Measurements from ENCODE around the gene GBA2.

The GBA2 gene

DNA sequence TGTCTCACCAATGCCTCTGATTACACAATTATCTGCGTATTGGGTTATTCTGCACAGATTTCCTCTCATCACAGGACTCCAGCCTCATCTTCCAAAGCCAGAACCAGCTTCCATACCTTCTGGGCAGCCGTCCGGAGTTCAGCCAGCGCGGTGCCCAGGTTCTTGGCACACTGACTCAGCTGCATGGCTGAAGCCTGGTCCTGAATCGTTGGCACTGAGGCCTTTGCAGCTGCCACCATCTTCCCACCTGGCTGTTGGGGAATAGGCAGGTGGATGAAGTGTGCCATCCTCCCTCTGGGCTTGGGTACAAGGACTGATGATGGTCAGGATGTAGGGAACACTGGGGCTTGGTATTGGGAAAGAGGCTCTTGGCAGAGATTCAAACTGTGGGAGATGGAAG lies 34.9 kb downstream of the GBA2 start:
- no peak for FAIRE-seq

DNA sequence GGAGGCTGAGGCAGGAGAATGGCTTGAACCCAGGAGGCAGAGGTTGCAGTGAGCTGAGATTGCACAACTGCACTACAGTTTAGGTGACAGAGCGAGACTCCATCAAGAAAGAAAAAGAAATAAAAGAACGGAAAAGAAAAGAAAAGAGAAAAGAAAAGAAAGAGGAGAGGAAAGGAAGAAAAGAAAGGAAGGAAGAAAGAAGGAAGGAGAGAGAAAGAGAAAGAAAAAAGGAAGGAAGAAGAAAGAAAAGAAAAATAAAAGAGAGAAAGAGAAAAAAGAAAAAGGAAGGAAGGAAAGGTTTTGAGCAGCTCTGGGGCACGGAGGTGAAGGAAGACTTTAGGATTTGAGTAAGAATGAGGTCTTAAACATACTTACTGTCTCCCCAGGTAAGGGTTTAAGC lies 35.5 kb downstream of the GBA2 start:
- FAIRE-seq, result no peak

DNA sequence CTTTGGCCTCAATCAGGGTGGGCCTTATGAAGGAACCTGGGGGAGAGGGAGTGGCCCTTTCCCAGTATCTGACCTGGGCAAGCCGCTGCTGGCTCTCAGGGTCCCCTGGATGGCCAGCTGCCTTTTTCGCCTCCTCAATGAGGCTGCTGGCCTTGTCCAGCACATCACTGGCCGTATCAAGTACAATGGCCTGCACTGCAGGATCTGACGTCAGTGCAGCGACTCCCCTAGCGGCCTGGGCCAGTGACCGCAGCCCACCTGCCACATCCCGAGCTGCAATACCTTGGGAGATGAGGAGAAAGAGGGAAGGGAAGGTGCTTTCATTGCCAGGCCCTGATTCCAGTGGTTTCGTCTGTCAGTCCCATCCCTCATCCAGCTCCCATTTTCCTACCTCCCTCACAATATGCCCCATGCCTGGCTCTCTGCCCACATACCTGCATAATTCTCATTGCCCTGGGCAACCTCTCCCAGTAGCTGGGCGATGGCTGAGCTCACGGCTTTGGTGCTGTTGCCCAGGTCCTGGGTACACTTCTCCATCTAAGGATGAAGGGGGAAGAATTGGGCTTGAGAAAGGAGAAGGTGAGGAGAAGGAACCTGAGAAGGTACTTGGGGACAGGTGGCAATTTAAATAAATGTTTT lies 36.1 kb downstream of the GBA2 start:
- FAIRE-seq, result no peak

- FAIRE-seq, result no peak
These were observed 37.3 kb downstream of the GBA2 start for GRCh38 chr9:35711501-35712428.

GRCh38 chr9:35710818-35711500 lies 38.1 kb downstream of the GBA2 start:
- no peak for FAIRE-seq

DNA sequence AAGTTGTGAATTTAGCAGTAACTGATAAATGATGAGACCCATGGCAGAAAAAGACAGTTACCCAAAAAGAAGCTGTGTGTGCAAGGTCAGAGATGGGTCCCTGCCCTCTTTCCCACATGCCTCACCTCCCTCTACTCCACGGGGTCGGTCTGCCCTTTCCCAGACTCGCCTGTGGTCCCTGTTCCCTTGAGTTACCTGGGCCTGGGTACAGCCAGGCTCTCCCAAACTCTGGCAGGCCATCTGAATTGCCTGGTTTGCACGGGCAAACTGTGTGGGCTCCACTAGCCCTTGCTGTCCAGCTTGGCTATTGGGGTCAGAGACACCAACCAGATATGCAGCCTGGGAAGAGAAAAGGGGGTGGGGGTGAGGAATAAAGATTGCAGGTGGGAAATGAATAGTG lies 40.9 kb downstream of the GBA2 start:
- FAIRE-seq, result no peak

- no peak for FAIRE-seq
These were observed 42.1 kb downstream of the GBA2 start for GRCh38 chr9:35706951-35707350.

- FAIRE-seq, result no peak
These were observed 43.1 kb downstream of the GBA2 start for GRCh38 chr9:35705836-35706430.

- FAIRE-seq, result no peak
These were observed 43.7 kb downstream of the GBA2 start for GRCh38 chr9:35705372-35705771.

DNA sequence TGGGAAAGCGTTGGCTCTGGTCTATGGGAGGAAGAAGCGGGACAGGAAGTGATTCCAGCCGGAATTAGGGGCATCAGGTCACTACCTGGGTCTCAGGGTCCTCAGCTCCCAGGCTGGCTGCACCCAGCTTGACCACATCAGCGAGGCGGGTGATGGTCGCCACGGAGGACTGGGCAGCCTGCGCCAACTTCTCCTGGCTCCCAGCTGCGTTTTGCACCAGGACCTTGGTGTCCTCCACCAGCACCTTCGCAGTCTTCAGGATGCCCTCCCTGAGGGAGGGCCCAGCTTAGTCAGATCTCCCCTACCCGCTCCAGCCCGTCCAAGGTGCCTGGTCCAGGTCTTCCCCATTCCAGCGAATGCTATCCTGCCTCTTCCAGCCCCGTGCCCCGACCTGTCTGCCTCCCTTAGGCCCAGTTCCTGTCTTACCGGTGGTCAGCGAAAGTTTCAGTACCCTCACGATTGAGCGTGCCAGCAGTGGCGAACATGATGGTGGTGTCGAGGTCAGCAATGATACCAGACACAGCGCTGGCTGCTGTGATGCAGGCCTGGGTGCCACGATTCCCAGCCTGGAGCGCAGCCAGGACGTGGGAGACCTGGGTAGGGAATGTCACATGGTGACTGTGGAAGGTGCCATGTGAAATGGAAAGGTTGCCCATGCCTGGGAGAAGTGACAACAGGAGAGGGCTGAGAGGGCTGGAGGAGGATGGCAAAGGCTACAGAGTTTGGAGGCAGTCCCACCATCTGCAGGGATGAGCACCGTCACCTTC lies 44.9 kb downstream of the GBA2 start:
- no peak for FAIRE-seq

DNA sequence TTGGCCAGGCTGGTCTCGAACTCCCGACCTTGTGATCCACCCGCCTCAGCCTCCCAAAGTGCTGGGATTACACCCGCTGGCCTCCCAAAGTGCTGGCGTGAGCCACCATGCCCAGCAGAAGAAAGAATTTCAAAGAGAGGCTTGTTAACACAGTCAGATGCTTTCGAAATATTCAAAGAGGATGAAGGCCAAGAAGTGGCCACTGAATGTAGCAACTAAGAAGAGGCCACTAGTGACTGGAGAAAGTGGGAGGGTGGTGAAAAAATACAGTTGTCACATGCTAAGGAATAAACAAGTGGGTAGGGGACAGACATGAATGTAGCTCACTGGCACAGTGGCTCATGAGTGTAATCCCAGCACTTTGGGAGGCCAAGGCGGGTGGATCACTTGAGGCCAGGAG lies 46.3 kb downstream of the GBA2 start:
- no peak for FAIRE-seq

DNA sequence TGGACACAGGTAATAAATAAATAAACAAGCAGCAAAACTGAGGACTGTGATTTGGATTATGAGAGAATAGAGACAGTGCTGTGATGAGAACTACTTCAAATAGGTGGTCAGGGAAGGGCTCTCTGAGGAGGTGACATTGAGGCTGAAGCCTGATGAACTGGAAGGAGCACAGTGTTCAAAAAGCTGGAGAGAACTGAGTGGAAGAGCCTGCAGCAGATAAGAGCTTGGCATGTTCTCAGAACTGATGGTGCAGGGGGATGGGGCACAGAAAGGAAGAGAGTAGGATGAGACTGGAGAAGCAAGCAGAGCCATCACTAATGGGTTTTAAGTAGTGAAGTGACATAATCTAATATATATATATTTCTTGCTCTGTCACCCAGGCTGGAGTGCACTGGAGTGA lies 48.1 kb downstream of the GBA2 start:
- no peak for FAIRE-seq

DNA sequence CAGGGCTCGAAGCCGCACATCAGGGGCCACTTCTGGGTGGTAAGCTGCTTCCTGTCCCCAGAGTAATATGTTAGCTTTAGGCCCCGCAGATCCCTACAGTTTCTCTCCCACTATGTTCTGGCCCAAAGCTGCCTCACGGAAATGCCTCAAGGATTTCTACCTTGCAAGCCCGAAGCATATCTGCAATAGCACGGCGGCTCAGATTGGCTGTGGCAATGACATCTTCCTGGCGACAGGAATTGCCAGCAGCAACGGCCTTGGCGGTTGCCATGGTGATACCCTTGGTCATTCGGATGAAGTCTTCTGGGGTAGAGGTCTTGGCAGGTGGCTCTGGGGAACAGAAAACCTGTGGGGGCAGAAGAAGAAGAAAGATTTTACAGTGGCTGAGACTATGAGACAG lies 49.0 kb downstream of the GBA2 start:
- FAIRE-seq, result no peak

DNA sequence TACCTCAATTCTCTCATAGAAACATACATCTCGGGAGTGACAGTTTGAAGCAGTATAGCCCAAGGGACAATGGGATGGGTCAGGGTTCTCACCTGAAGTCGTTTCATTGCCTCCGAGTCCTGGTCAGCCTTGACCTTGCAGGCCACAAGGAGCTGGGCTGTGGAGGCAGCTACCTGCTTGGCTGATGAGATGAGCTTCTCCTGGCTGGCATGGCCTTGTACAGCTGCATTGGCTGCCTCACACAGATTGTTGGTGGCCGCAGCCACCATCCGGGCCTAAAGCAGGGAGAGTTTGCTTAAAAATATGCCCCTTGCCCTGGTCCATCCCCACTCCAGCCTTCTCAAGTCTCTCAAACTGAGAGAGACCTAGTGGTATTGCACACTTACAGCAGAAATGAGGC lies 50.8 kb downstream of the GBA2 start:
- no peak for FAIRE-seq

DNA sequence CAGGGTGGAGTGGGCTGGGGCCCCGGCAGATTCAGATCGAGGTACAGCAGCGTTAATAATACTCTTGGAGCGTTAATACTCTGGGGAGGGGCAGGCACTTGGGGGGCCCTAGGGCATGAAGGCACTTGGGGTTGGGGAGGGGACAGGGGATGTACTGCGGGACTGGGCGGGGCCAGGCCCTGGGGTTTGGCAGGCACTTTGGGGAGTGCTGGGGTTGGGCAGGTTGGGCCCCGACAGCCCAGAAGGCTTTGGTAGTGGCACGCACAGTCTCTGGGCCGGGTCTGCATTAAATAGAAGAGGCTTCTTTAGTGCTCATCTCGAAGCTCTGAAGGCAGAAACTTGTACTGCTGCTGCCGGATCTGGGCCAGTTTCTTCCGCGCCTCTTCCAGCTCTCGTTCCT lies 51.5 kb downstream of the GBA2 start:
- FAIRE-seq, result no peak

DNA sequence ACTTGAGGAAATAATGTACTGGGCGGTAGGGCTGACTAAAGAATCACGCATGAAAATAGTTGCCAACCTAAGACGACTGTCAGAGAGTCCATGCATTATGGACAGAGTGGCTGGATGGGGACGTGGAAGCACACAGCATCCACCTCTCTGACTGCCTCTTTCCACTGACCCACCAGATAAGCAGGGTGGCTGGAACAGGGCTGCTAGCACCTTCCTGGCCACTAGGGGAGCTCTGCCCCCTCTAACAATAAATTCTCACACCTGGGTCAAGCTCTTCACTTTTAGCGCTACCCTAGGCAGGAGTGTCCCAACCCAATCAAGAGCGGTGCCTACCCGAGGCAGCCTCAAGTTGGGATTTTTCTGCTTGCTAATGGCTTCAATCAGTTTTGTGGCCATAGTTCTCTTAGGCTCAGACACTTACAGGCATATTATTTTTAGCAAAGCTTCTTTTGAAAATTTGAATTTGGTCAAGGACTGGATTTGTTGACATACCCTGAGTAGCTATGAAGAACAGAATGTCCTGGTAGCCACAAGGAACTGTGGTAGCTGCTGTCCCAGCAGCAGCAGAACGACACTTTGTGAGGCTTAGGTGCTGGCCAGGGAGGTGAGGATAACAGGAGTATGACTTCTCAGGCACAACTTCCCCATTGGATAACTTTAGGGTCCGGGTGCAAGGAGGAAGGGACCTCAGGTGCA lies 52.4 kb downstream of the GBA2 start:
- FAIRE-seq, result no peak

DNA sequence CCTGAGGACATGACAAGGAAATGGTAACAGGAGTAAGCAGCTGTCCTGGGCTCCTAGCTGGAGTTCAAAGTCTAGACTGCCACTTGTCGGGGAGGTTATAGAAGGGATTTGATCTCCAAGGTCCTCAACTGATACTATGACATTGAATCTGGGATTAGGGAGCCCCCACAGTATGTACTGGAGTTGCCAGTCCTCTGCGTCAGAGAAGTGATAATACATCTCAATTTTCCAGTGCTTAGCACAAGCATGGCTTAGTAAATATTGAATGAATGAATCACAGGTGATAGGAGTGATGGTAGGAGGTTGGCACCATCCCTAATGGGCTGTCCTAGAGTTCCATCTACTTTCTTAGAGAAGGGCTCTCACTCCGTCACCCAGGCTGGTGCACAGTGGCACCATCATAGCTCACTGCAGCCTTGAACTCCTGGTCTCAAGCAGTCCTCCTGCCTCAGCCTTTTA lies 53.1 kb downstream of the GBA2 start:
- no peak for FAIRE-seq

GRCh38 chr9:35691757-35692301 lies 57.2 kb downstream of the GBA2 start:
- no peak for FAIRE-seq

- no peak for FAIRE-seq
These were observed 57.7 kb downstream of the GBA2 start for GRCh38 chr9:35691334-35691650.

GRCh38 chr9:35690614-35691333 lies 58.3 kb downstream of the GBA2 start:
- no peak for FAIRE-seq

DNA sequence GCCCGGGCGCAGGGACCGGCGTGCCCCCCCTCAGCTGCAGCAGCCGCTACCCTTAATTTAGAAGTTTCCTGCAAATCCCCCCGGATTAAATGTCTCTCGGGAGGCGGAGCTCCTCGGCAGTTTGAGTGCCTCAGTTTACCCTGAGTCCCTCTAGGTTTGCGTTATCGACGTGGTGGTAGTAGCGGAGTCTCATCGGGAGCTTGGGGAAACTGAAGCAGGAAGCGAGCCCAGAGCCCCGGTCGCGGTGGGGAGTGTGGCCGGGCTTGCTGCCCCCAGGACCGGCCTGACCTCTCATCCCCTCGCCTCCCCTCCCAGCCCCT lies 58.8 kb downstream of the GBA2 start:
- FAIRE-seq, result no peak

Data from colon (tissue), 2 donors.